GM23338 (cell line): ENCODE data around the gene CLCF1. TPM values are rescaled to one million over a fixed set of nuclear protein-coding genes. Genes with fewer than 3 reads are reported as not detected.

Experiments
- ATAC-seq: fragments of 200-7000 bp; cut with Tn5 transposase; 3 replicates; pipeline ENCODE4 v1.9.1; 2020
- DNase-seq: peaks from one replicate; pipeline ENCODE4 v3.0.0-alpha.2; 2015; ENCODE audit warnings: low spot score
- H2AFZ ChIP-seq: fragments of 200-600 bp; sonication (generic); 2 replicates; pipeline ENCODE4 v1.8.0; 2016; ENCODE audit warnings: antibody characterized with exemption, mild to moderate bottlenecking, moderate library complexity
- H3F3A ChIP-seq: fragments of 200-600 bp; sonication (generic); replicated peaks from 2 replicates; pipeline ENCODE4 v1.8.0; 2017; ENCODE audit warnings: antibody characterized with exemption, mixed run types, low read depth
- H3K27ac ChIP-seq: fragments of 200-600 bp; sonication (generic); 2 replicates; pipeline ENCODE4 v1.6.1; 2016; ENCODE audit warnings: low read depth
- H3K27me3 ChIP-seq: fragments of 200-600 bp; sonication (generic); 2 replicates; pipeline ENCODE4 v1.8.0; 2016; ENCODE audit warnings: mild to moderate bottlenecking, mixed run types, moderate library complexity; ENCODE audit not compliant: insufficient read depth
- H3K36me3 ChIP-seq: fragments of 200-600 bp; sonication (generic); 2 replicates; pipeline ENCODE4 v1.8.0; 2016; ENCODE audit warnings: mild to moderate bottlenecking; ENCODE audit not compliant: insufficient read depth
- H3K4me1 ChIP-seq: fragments of 200-600 bp; sonication (generic); 2 replicates; pipeline ENCODE4 v1.8.0; 2016; ENCODE audit warnings: mild to moderate bottlenecking, moderate library complexity; ENCODE audit not compliant: insufficient read depth
- H3K4me2 ChIP-seq: fragments of 200-600 bp; sonication (generic); 2 replicates; pipeline ENCODE4 v1.7.1; 2017; ENCODE audit warnings: mixed run types
- H3K4me3 ChIP-seq: fragments of 200-600 bp; sonication (generic); 2 replicates; pipeline ENCODE4 v1.6.1; 2016; ENCODE audit warnings: mixed run types
- H3K79me2 ChIP-seq: fragments of 200-600 bp; sonication (generic); replicated peaks from 2 replicates; pipeline ENCODE4 v1.8.0; 2017; ENCODE audit warnings: mild to moderate bottlenecking; ENCODE audit not compliant: insufficient read depth
- H3K9me2 ChIP-seq: fragments of 200-600 bp; sonication (generic); 2 replicates; pipeline ENCODE4 v1.8.0; 2017; ENCODE audit not compliant: insufficient read depth
- H4K20me1 ChIP-seq: fragments of 200-600 bp; sonication (generic); replicated peaks from 2 replicates; pipeline ENCODE4 v1.8.0; 2017; ENCODE audit warnings: mild to moderate bottlenecking; ENCODE audit not compliant: insufficient read depth
- H3K27ac Mint-ChIP-seq: 2 replicates; pipeline ENCODE4 v1.8.0; 2020; ENCODE audit warnings: inconsistent platforms, mild to moderate bottlenecking, moderate library complexity, mixed read lengths
- H3K27me3 Mint-ChIP-seq: 3 replicates; pipeline ENCODE4 v1.8.0; 2022; ENCODE audit warnings: low read depth, mild to moderate bottlenecking, moderate library complexity, mixed read lengths, inconsistent platforms; ENCODE audit not compliant: insufficient read depth, poor library complexity
- H3K36me3 Mint-ChIP-seq: 3 replicates; pipeline ENCODE4 v1.8.0; 2021; ENCODE audit warnings: low read depth, mild to moderate bottlenecking, inconsistent platforms, moderate library complexity, mixed read lengths
- H3K4me1 Mint-ChIP-seq: 3 replicates; pipeline ENCODE4 v1.8.0; 2020; ENCODE audit warnings: mild to moderate bottlenecking, inconsistent platforms, mixed read lengths
- H3K4me3 Mint-ChIP-seq: 3 replicates; pipeline ENCODE4 v1.8.0; 2021; ENCODE audit warnings: moderate library complexity, mild to moderate bottlenecking, inconsistent platforms, mixed read lengths
- H3K9me3 Mint-ChIP-seq: 3 replicates; pipeline ENCODE4 v1.8.0; 2020; ENCODE audit warnings: moderate library complexity, mild to moderate bottlenecking, inconsistent platforms, mixed read lengths
- NANOG ChIP-seq: IDR thresholded peaks from 2 replicates; pipeline ENCODE4 v1.6.1; 2016; ENCODE audit warnings: antibody characterized with exemption, borderline replicate concordance
- STAT1 ChIP-seq: IDR thresholded peaks from one replicate; pipeline ENCODE4 v1.6.1; 2016; ENCODE audit warnings: antibody characterized with exemption; ENCODE audit not compliant: unreplicated experiment
- ZNF114 ChIP-seq: fragments of 250-450 bp; sonication (Bioruptor Pico); IDR thresholded peaks from 2 replicates; pipeline ENCODE4 v1.5.0; 2020; ENCODE audit warnings: mild to moderate bottlenecking, moderate library complexity
- ZNF462 ChIP-seq: fragments of 250-450 bp; sonication (Bioruptor Pico); IDR thresholded peaks from 2 replicates; pipeline ENCODE4 v1.5.0; 2020; ENCODE audit warnings: mild to moderate bottlenecking, moderate library complexity
- polyA plus RNA-seq: library from polyadenylated mRNA; unstranded; fragments of >200 nt; fragmentation: Nextera tagmentation; extraction: Ambion mirVana; gene quantifications from 2 replicates; pipeline ENCODE4 v1.2.1, GENCODE V29; 2016
- total RNA-seq: library from RNA; depleted of rRNA; stranded (reverse); fragments of >200 nt; shearing (Covaris generic); gene quantifications from 2 replicates; pipeline ENCODE4 v1.2.3, GENCODE V29; 2014
- TF ChIP-seq, protein P1 (sequence below), 2 experiments: fragments of 200-600 bp in 1 of 2; sonication (generic) in 1 of 2; conservative IDR thresholded peaks; 2 replicates each; pipeline versions ENCODE4 v1.5.1 to v1.6.1; 2016 to 2017; ENCODE audit warnings: antibody characterized with exemption in 2 of 2, low read depth in 2 of 2, mild to moderate bottlenecking in 2 of 2, moderate library complexity in 1 of 2

CLCF1 gene
- total and polyA plus RNA-seq, 2 experiments from 2014 or later, result 0.32 TPM; not detected in 1

- TF ChIP-seq ZNF462 (CRISPR knock-in tag) (no peak), ZNF114 (CRISPR knock-in tag) (no peak)
These were observed 36.1 kb downstream of the CLCF1 start (continued) for GRCh38 chr11:67337257-67337656.

DNA sequence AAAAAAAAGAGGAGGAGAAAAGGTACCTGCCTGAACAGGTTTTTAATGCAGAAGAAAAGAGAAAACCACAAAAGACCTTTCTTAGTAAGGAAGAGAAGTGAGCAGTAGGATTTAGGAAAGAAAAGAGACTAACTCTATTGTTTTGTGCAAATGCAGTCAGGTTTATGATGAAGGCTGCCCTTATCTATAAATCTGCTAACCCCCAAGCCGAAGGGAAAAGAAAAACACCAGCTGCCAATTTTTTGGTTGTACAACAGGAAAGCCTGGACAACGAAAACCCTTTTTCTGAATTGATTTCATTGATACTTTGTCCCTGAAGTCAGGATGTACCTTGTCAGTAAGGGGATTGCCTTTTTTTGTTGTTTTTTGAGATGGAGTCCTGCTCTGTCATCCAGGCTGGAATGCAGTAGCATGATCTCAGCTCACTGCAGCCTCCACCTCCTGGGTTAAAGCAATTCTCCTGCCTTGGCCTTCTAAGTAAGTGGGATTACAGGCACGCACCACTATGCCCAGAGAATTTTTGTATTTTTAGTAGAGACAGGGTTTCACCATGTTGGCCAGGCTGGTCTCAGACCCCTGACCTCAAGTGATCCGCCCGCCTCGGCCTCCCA lies 41.2 kb downstream of the CLCF1 start:
- H3K36me3 ChIP-seq, result no peaks in the 10 kb centered on the region
- TF ChIP-seq, protein P1, sequence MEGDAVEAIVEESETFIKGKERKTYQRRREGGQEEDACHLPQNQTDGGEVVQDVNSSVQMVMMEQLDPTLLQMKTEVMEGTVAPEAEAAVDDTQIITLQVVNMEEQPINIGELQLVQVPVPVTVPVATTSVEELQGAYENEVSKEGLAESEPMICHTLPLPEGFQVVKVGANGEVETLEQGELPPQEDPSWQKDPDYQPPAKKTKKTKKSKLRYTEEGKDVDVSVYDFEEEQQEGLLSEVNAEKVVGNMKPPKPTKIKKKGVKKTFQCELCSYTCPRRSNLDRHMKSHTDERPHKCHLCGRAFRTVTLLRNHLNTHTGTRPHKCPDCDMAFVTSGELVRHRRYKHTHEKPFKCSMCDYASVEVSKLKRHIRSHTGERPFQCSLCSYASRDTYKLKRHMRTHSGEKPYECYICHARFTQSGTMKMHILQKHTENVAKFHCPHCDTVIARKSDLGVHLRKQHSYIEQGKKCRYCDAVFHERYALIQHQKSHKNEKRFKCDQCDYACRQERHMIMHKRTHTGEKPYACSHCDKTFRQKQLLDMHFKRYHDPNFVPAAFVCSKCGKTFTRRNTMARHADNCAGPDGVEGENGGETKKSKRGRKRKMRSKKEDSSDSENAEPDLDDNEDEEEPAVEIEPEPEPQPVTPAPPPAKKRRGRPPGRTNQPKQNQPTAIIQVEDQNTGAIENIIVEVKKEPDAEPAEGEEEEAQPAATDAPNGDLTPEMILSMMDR (conservative IDR thresholded peaks at IDR 0.05; ENCODE audit: low read depth in 2 of 2), result no peak
- TF ChIP-seq ZNF462 (CRISPR knock-in tag), result no peak
- TF ChIP-seq STAT1, result no peak
- TF ChIP-seq NANOG, result no peak

More for the DNA sequence above, 41.2 kb downstream of the CLCF1 start:
- no peak overlapping the region for H3K4me3 ChIP-seq
- Mint-ChIP-seq H3K4me1 (no peaks in the 10 kb centered on the region), H3K36me3 (no peaks in the 10 kb centered on the region), H3K27ac (no peak overlapping the region), H3K4me3 (no peak overlapping the region), H3K27me3 (peaks cover 2% of the 10 kb centered on the region), H3K9me3 (no peaks in the 10 kb centered on the region)
- ATAC-seq (no peak), DNase-seq (no peak)
- H4K20me1 ChIP-seq, result no peaks in the 10 kb centered on the region
- no peaks in the 10 kb centered on the region for H3K79me2 ChIP-seq
- no peak overlapping the region for H2AFZ ChIP-seq
- H3K9me2 ChIP-seq, result no peaks in the 10 kb centered on the region
- H3K4me2 ChIP-seq, result no peak overlapping the region
- no peaks in the 10 kb centered on the region for H3K4me1 ChIP-seq
- H3F3A ChIP-seq, result no peaks in the 10 kb centered on the region
- H3K27me3 ChIP-seq, result no peaks in the 10 kb centered on the region
- no peak overlapping the region for H3K27ac ChIP-seq
